Measurements from ENCODE around the gene ERP44. TPM values are rescaled to one million over a fixed set of nuclear protein-coding genes. Genes with fewer than 3 reads are reported as not detected.

The ERP44 gene
- polyA plus RNA-seq, 1 of the 3 experiments (the other 2 are of a cell fraction), result 10.0 TPM

- TF ChIP-seq NFIC (IDR thresholded peaks at IDR 0.05; ENCODE audit: borderline replicate concordance), result no peak
- no peak for TF ChIP-seq GATA2 (CRISPR knock-in tag; IDR thresholded peaks at IDR 0.05)
- TF ChIP-seq ZBTB33 (IDR thresholded peaks at IDR 0.05; ENCODE audit: borderline replicate concordance, low read depth), result no peak
- TF ChIP-seq RFX5 (IDR thresholded peaks at IDR 0.05; ENCODE audit: low read length), result no peak
- TF ChIP-seq TAF1 (IDR thresholded peaks at IDR 0.05; ENCODE audit: borderline replicate concordance, low read depth, low read length), result no peak
- TF ChIP-seq SMC3 (IDR thresholded peaks at IDR 0.05; ENCODE audit: low read depth, low read length), result no peak
- TF ChIP-seq RAD21 (IDR thresholded peaks at IDR 0.05; ENCODE audit: low read length), result no peak
- no peak for TF ChIP-seq EZH2phosphoT487 (IDR thresholded peaks at IDR 0.05; ENCODE audit: borderline replicate concordance, low read depth)
- TF ChIP-seq SIN3A (IDR thresholded peaks at IDR 0.05; ENCODE audit: borderline replicate concordance, low read depth, low read length), result no peak
- TF ChIP-seq JUND (IDR thresholded peaks at IDR 0.05), result no peak
Measured at GRCh38 chr9:100087218-100087617, 11.6 kb downstream of the ERP44 start (continued).

- no peak overlapping the region for H3K4me2 ChIP-seq
- no peaks in the 10 kb centered on the region for H3K9me2 ChIP-seq
- H4K20me1 ChIP-seq (ENCODE audit: insufficient read depth), result peaks cover 98% of the 10 kb centered on the region
- ChIA-PET CTCF (no interaction called here), POLR2A (no interaction called here)
- peaks cover 2 to 11% of the 10 kb centered on the region in 2 experiments; a peak in 3 of 4 replicates for H3K4me1 ChIP-seq (ENCODE audit: control insufficient read depth in 1 of 2, insufficient read depth in 2 of 2, low read depth in 1 of 2, low read length in 1 of 2)
- no peak overlapping the region for H3K9ac ChIP-seq
- H3K9me3 ChIP-seq, result no peaks in the 10 kb centered on the region
- H3K79me2 ChIP-seq (ENCODE audit: insufficient read depth), result peaks cover 89% of the 10 kb centered on the region
- H2AFZ ChIP-seq (ENCODE audit: low read depth), result no peak overlapping the region
- H3K27me3 ChIP-seq (ENCODE audit: insufficient read depth), result no peaks in the 10 kb centered on the region
- WGBS (ENCODE audit: low lambda C conversion rate), result 82% methylated on average over 3 of the region's 3 CpGs
- peaks cover under 1 to 4% of the 10 kb centered on the region in 2 experiments for H3K36me3 ChIP-seq (replicated peaks in 1 of 2; ENCODE audit: control insufficient read depth in 1 of 2, insufficient read depth in 2 of 2, low read length in 1 of 2)
- H3K27ac ChIP-seq (ENCODE audit: low read depth in 2 of 2, low read length in 1 of 2), result no peak overlapping the region
- H3F3A ChIP-seq (replicated peaks; ENCODE audit: insufficient read depth), result peaks cover 30% of the 10 kb centered on the region
- TF ChIP-seq TAF1 (IDR thresholded peaks at IDR 0.05; ENCODE audit: borderline replicate concordance, low read depth, low read length) (no peak), RXRA (IDR thresholded peaks at IDR 0.05; ENCODE audit: borderline replicate concordance, low read depth) (no peak), FOSL2 (IDR thresholded peaks at IDR 0.05; ENCODE audit: borderline replicate concordance, low read depth) (no peak), RCOR1 (IDR thresholded peaks at IDR 0.05; ENCODE audit: low read length) (no peak), TCF12 (IDR thresholded peaks at IDR 0.05) (no peak), FOXJ3 (CRISPR knock-in tag; IDR thresholded peaks at IDR 0.05) (no peak), SMC3 (IDR thresholded peaks at IDR 0.05; ENCODE audit: low read depth, low read length) (no peak), CHD2 (IDR thresholded peaks at IDR 0.05; ENCODE audit: low read length, partially characterized antibody) (no peak), ZBTB33 (IDR thresholded peaks at IDR 0.05; ENCODE audit: borderline replicate concordance, low read depth) (no peak), NFIC (IDR thresholded peaks at IDR 0.05; ENCODE audit: borderline replicate concordance) (no peak), CTCF (IDR thresholded peaks at IDR 0.05) (no peak)
- no peak overlapping the region for H3K4me3 ChIP-seq (ENCODE audit: low read depth in 2 of 2, low read length in 1 of 2)
- DNase-seq, result no peak
Measured at GRCh38 chr9:100086097-100086635, 12.6 kb downstream of the ERP44 start.

Measured in SK-N-SH (cell line).